H9 (cell line): ENCODE data around the gene HTRA3. TPM values are rescaled to one million over a fixed set of nuclear protein-coding genes. Genes with fewer than 3 reads are reported as not detected.

Source experiments
- DNase-seq: peaks from one replicate; pipeline ENCODE4 v3.0.0-alpha.2; 2017
- H2AFZ ChIP-seq: one replicate; pipeline ENCODE4 v1.6.1; 2013; ENCODE audit warnings: mild to moderate bottlenecking, low read length, control low read depth, moderate library complexity
- H2AK5ac ChIP-seq: 2 replicates; pipeline ENCODE4 v1.6.1; 2013; ENCODE audit warnings: low read length, control low read depth, mixed read lengths; ENCODE audit not compliant: insufficient read length
- H2BK120ac ChIP-seq: one replicate; pipeline ENCODE4 v1.6.1; 2013; ENCODE audit warnings: low read depth, mild to moderate bottlenecking, low read length, control low read depth, inconsistent platforms; ENCODE audit not compliant: poor library complexity, severe bottlenecking
- H2BK12ac ChIP-seq: 2 replicates; pipeline ENCODE4 v1.6.1; 2013; ENCODE audit warnings: low read length, control low read depth, mixed read lengths, low read depth; ENCODE audit not compliant: insufficient read length
- H2BK15ac ChIP-seq: 2 replicates; pipeline ENCODE4 v1.6.1; 2013; ENCODE audit warnings: low read depth, low read length, control low read depth
- H2BK20ac ChIP-seq: one replicate; pipeline ENCODE4 v1.6.1; 2013; ENCODE audit warnings: low read depth, mild to moderate bottlenecking, low read length, control low read depth, inconsistent platforms; ENCODE audit not compliant: poor library complexity, severe bottlenecking
- H2BK5ac ChIP-seq: 2 replicates; pipeline ENCODE4 v1.6.1; 2013; ENCODE audit warnings: low read length, control low read depth, mixed read lengths; ENCODE audit not compliant: insufficient read length
- H3K14ac ChIP-seq: 2 replicates; pipeline ENCODE4 v1.6.1; 2013; ENCODE audit warnings: low read length, control low read depth; ENCODE audit not compliant: insufficient read depth
- H3K18ac ChIP-seq: 2 replicates; pipeline ENCODE4 v1.6.1; 2013; ENCODE audit warnings: low read depth, mild to moderate bottlenecking, mixed read lengths, low read length, control low read depth; ENCODE audit not compliant: insufficient read length
- H3K23ac ChIP-seq: 2 replicates; pipeline ENCODE4 v1.6.1; 2013; ENCODE audit warnings: low read length, control low read depth, mixed read lengths, low read depth; ENCODE audit not compliant: insufficient read length
- H3K23me2 ChIP-seq: 2 replicates; pipeline ENCODE4 v1.6.1; 2013; ENCODE audit warnings: low read depth, mild to moderate bottlenecking, mixed read lengths, low read length, control low read depth; ENCODE audit not compliant: insufficient read length, poor library complexity, severe bottlenecking
- H3K27ac ChIP-seq: 2 replicates; pipeline ENCODE4 v1.5.1; 2013; ENCODE audit warnings: low read length, control low read depth, mixed read lengths, low read depth; ENCODE audit not compliant: insufficient read length
- H3K27me3 ChIP-seq: 2 replicates; pipeline ENCODE4 v1.6.1; 2013; ENCODE audit warnings: low read length, control low read depth, inconsistent platforms; ENCODE audit not compliant: insufficient read depth
- H3K4ac ChIP-seq: 2 replicates; pipeline ENCODE4 v1.6.1; 2013; ENCODE audit warnings: low read depth, mild to moderate bottlenecking, control low read depth, inconsistent platforms, low read length, moderate library complexity
- H3K4me1 ChIP-seq: 2 replicates; pipeline ENCODE4 v1.6.1; 2013; ENCODE audit warnings: low read length, control low read depth, inconsistent platforms; ENCODE audit not compliant: insufficient read depth
- H3K4me2 ChIP-seq: 2 replicates; pipeline ENCODE4 v1.6.1; 2013; ENCODE audit warnings: low read length, control low read depth, mixed read lengths; ENCODE audit not compliant: insufficient read length, insufficient read depth
- H3K56ac ChIP-seq: 2 replicates; pipeline ENCODE4 v1.6.1; 2013; ENCODE audit warnings: low read depth, mild to moderate bottlenecking, mixed read lengths, low read length, control low read depth; ENCODE audit not compliant: insufficient read length
- H3K79me1 ChIP-seq: 2 replicates; pipeline ENCODE4 v1.6.1; 2013; ENCODE audit warnings: low read depth, mild to moderate bottlenecking, moderate library complexity, low read length, control low read depth, inconsistent platforms; ENCODE audit not compliant: insufficient read depth, poor library complexity, severe bottlenecking
- H3K79me2 ChIP-seq: 2 replicates; pipeline ENCODE4 v1.6.1; 2013; ENCODE audit warnings: low read length, control low read depth, inconsistent platforms; ENCODE audit not compliant: insufficient read depth
- H3K9ac ChIP-seq: 2 replicates; pipeline ENCODE4 v1.6.1; 2013; ENCODE audit warnings: low read length, control low read depth, mixed read lengths; ENCODE audit not compliant: insufficient read length; ENCODE audit errors: extremely low read depth
- H3K9me3 ChIP-seq: one replicate; pipeline ENCODE4 v1.6.1; 2013; ENCODE audit warnings: low read depth, low read length, inconsistent platforms; ENCODE audit not compliant: control insufficient read depth
- H3T11ph ChIP-seq: one replicate; pipeline ENCODE4 v1.6.1; 2013; ENCODE audit warnings: mild to moderate bottlenecking, low read length, control low read depth, inconsistent platforms
- H4K20me1 ChIP-seq: one replicate; pipeline ENCODE4 v1.6.1; 2013; ENCODE audit not compliant: control insufficient read depth, insufficient read length, insufficient read depth
- H4K5ac ChIP-seq: 2 replicates; pipeline ENCODE4 v1.6.1; 2013; ENCODE audit warnings: low read depth, mild to moderate bottlenecking, mixed read lengths, low read length, control low read depth; ENCODE audit not compliant: insufficient read length
- H4K8ac ChIP-seq: replicated peaks from 2 replicates; pipeline ENCODE4 v1.6.1; 2013; ENCODE audit warnings: low read length, control low read depth, mixed read lengths, low read depth; ENCODE audit not compliant: insufficient read length
- H4K91ac ChIP-seq: 2 replicates; pipeline ENCODE4 v1.6.1; 2013; ENCODE audit warnings: low read depth, mild to moderate bottlenecking, moderate library complexity, mixed read lengths, low read length, control low read depth; ENCODE audit not compliant: insufficient read length
- H3K27ac Mint-ChIP-seq, 3 experiments: 2 replicates in 2 of 3; 3 replicates in 1 of 3; pipeline ENCODE4 v1.8.0; 2020 to 2021; ENCODE audit warnings: mixed read lengths in 3 of 3, mild to moderate bottlenecking in 1 of 3, moderate library complexity in 1 of 3
- H3K27me3 Mint-ChIP-seq: 2 replicates; pipeline ENCODE4 v1.8.0; 2021; ENCODE audit warnings: low read depth, mild to moderate bottlenecking, moderate library complexity, mixed read lengths
- H3K36me3 Mint-ChIP-seq, 3 experiments: 2 replicates in 2 of 3; 3 replicates in 1 of 3; pipeline ENCODE4 v1.8.0; 2020 to 2021; ENCODE audit warnings: low read depth in 3 of 3, mixed read lengths in 3 of 3; ENCODE audit not compliant: insufficient read depth in 1 of 3
- H3K4me1 Mint-ChIP-seq, 2 experiments: 2 replicates each; pipeline ENCODE4 v1.8.0; 2020; ENCODE audit warnings: mixed read lengths in 2 of 2
- H3K4me3 Mint-ChIP-seq, 2 experiments: 2 replicates in 1 of 2; 3 replicates in 1 of 2; pipeline ENCODE4 v1.8.0; 2020 to 2021; ENCODE audit warnings: mild to moderate bottlenecking in 2 of 2, mixed read lengths in 2 of 2, moderate library complexity in 1 of 2
- H3K9me3 Mint-ChIP-seq, 2 experiments: 2 replicates in 1 of 2; 3 replicates in 1 of 2; pipeline ENCODE4 v1.8.0; 2020; ENCODE audit warnings: mild to moderate bottlenecking in 2 of 2, mixed read lengths in 2 of 2, moderate library complexity in 1 of 2
- CTCF ChIP-seq: fragments of 200-600 bp; sonication (generic); conservative IDR thresholded peaks from 3 replicates; pipeline ENCODE4 v1.8.0; 2021; ENCODE audit warnings: antibody characterized with exemption, mild to moderate bottlenecking
- WGBS: extraction: QIAGEN DNeasy Blood & Tissue Kit; methylation state at CpG from one replicate; pipeline ENCODE4 v1.1.7; 2013; ENCODE audit warnings: missing lambda C conversion rate, low lambda C conversion rate, mixed read lengths; ENCODE audit not compliant: insufficient read length; ENCODE audit errors: extremely low coverage; 5-methylcytosine and 5-hydroxymethylcytosine counted together
- total RNA-seq: library from RNA; stranded (reverse); gene quantifications from 2 replicates; pipeline ENCODE4 v1.2.1, GENCODE V29; 2021

The HTRA3 gene
- total RNA-seq, 1 experiment from 2014 or later, result 3.0 TPM

DNA sequence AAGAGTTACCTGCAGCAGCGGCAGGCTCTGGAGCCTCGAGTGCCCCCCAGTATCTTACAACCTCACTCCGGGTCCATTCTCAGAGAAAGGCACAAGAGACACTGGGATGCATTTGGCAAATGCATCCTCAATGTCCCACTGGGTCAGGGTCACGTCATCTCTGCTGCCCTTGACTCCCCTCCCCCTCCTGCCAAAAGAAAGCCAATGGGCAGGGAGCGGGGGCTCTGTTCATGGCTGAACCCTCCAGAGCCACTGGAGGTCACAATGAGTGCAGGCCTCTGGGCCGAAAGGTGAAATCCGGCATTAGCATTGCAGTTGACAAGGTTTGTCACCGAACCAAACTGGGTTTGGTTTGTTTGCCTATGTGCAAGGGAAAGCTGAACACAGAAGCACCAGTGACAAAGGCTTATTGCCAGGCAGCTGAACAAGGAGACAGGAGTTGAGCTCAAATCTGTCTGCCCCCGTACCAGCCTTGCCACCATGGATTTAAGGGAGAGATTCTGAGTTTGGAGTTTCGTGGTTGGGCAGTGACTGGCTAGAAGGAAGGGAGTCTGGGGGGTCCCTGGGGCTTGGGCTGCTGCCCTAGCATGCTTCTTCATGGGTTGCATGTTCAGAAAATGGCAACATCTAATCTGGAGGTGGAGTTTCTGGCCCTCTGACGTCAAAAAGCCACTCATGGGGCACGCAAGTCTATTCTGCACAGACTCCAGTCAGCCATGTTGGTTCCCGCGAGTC lies 64.3 kb downstream of the HTRA3 start:
- no CpG with 5 or more reads among the region's 14 CpGs for WGBS
- no peak overlapping the region for H2BK20ac ChIP-seq
- H2AK5ac ChIP-seq, result no peak overlapping the region
- H2BK12ac ChIP-seq, result no peak overlapping the region
- no peak overlapping the region for H2BK15ac ChIP-seq
- Mint-ChIP-seq H3K4me3 (no peak overlapping the region), H3K27ac (no peak overlapping the region; a peak in 1 of 7 replicates), H3K4me1 (no peaks in the 10 kb centered on the region), H3K27me3 (peaks cover 7% of the 10 kb centered on the region), H3K36me3 (peaks cover 0 to 4% (median 3%) of the 10 kb centered on the region in 3 experiments; a peak in 3 of 7 replicates), H3K9me3 (peaks cover 11 to 12% of the 10 kb centered on the region in 2 experiments)
- H3K14ac ChIP-seq, result no peak overlapping the region
- H3K4ac ChIP-seq, result no peak overlapping the region
- no peak for DNase-seq
- no peak overlapping the region for H3K18ac ChIP-seq
- H3T11ph ChIP-seq, result no peak overlapping the region
- H2BK5ac ChIP-seq, result no peak overlapping the region
- H3K27ac ChIP-seq, result no peak overlapping the region
- H4K91ac ChIP-seq, result no peak overlapping the region
- no peak overlapping the region for H2BK120ac ChIP-seq
- H4K8ac ChIP-seq, result no peak overlapping the region
- TF ChIP-seq CTCF, result no peak
- no peak overlapping the region for H3K56ac ChIP-seq
- no peaks in the 10 kb centered on the region for H3K9me3 ChIP-seq
- H4K20me1 ChIP-seq, result no peaks in the 10 kb centered on the region
- no peaks in the 10 kb centered on the region for H3K4me1 ChIP-seq
- H4K5ac ChIP-seq, result no peak overlapping the region
- no peak overlapping the region for H2AFZ ChIP-seq
- H3K79me2 ChIP-seq, result no peaks in the 10 kb centered on the region
- H3K23me2 ChIP-seq, result no peaks in the 10 kb centered on the region
- H3K79me1 ChIP-seq, result no peaks in the 10 kb centered on the region
- H3K23ac ChIP-seq, result no peak overlapping the region
- no peak overlapping the region for H3K4me2 ChIP-seq
- H3K27me3 ChIP-seq, result no peaks in the 10 kb centered on the region
- no peak overlapping the region for H3K9ac ChIP-seq
